ENCODE results near the gene SLC2A4RG. TPM values are rescaled to one million over a fixed set of nuclear protein-coding genes. Genes with fewer than 3 reads are reported as not detected.

SLC2A4RG gene
- total RNA-seq, 2 donors from 2014 or later, result 69.3 to 108 TPM

GRCh38 chr20:63792866-63793265, 53.3 kb downstream of the SLC2A4RG start:
- peaks cover 15% of the 10 kb centered on the region for H3K36me3 Mint-ChIP-seq (ENCODE audit: low read depth)
- no peak for TF ChIP-seq CTCF (conservative IDR thresholded peaks at IDR 0.05)
- H3K4me3 Mint-ChIP-seq, result no peak overlapping the region
- H3K4me1 Mint-ChIP-seq, result no peaks in the 10 kb centered on the region
- no peak overlapping the region for H3K4me3 ChIP-seq (ENCODE audit: low read length)
- no peak overlapping the region for H3K9ac ChIP-seq (ENCODE audit: extremely low read depth, low read length, poor library complexity, severe bottlenecking)
- 92 to 95% methylated on average over 20 of the region's 20 CpGs for WGBS, 2 experiments (ENCODE audit: insufficient coverage in 1 of 2, insufficient read length in 1 of 2)
- H3K36me3 ChIP-seq (ENCODE audit: control insufficient read depth, insufficient read depth, low read length), result peaks cover 11% of the 10 kb centered on the region
- DNase-seq, result no peak
- no peak overlapping the region for H3K27ac ChIP-seq (ENCODE audit: low read depth, low read length)
- H3K27me3 ChIP-seq (ENCODE audit: control insufficient read depth, insufficient read depth, low read length, poor library complexity, severe bottlenecking), result no peaks in the 10 kb centered on the region
- H3K27me3 Mint-ChIP-seq (ENCODE audit: insufficient read depth), result no peaks in the 10 kb centered on the region
- H3K9me3 ChIP-seq (ENCODE audit: control insufficient read depth, low read length), result no peaks in the 10 kb centered on the region
- peaks cover 4% of the 10 kb centered on the region for H3K9me3 Mint-ChIP-seq
- H3K4me1 ChIP-seq (ENCODE audit: control insufficient read depth, insufficient read depth, low read length), result no peaks in the 10 kb centered on the region
- no peak overlapping the region for H3K27ac Mint-ChIP-seq

Other genes starting within 250 kb of the SLC2A4RG start
- gene EEF1A2, start 240.7 kb upstream of the SLC2A4RG start, total RNA-seq, result 10 to 100 TPM; 12.1 to 22.6 TPM
- gene PPDPF, start 219.0 kb upstream of the SLC2A4RG start, total RNA-seq, result 100 to 1,000 TPM; 247 to 296 TPM
- gene PTK6, start 202.4 kb upstream of the SLC2A4RG start, total RNA-seq, result under 1 TPM in 1 of 2 donors, not detected in 1; 0.22 TPM
- not detected for gene SRMS, start 192.0 kb upstream of the SLC2A4RG start, total RNA-seq
- 1 to 10 TPM; 1.8 to 2.4 TPM for gene FNDC11, start 185.6 kb upstream of the SLC2A4RG start, total RNA-seq
- 10 to 100 TPM; 34.5 to 37.0 TPM for gene HELZ2, start 165.5 kb upstream of the SLC2A4RG start, total RNA-seq
- 10 to 100 TPM; 11.5 to 12.3 TPM for gene GMEB2, start 112.7 kb upstream of the SLC2A4RG start, total RNA-seq
- gene STMN3, start 86.4 kb upstream of the SLC2A4RG start, total RNA-seq, result 10 to 100 TPM in 1 of 2 donors, 1 to 10 TPM in 1; 6.7 to 18.3 TPM
- 10 to 100 TPM; 33.9 to 36.7 TPM for gene RTEL1, start 81.5 kb upstream of the SLC2A4RG start, total RNA-seq
- gene TNFRSF6B, start 43.1 kb upstream of the SLC2A4RG start, total RNA-seq, result not detected
- gene ARFRP1, start 31.8 kb upstream of the SLC2A4RG start, total RNA-seq, result 10 to 100 TPM; 41.6 to 46.2 TPM
- gene ZGPAT, start 31.7 kb upstream of the SLC2A4RG start, total RNA-seq, result 10 to 100 TPM; 28.8 to 29.5 TPM
- gene LIME1, start 3.1 kb upstream of the SLC2A4RG start, total RNA-seq, result 10 to 100 TPM in 1 of 2 donors, 1 to 10 TPM in 1; 7.6 to 10.1 TPM
- gene ZBTB46, start 91.5 kb downstream of the SLC2A4RG start, total RNA-seq, result 10 to 100 TPM; 24.9 to 25.9 TPM
- gene ABHD16B, start 121.7 kb downstream of the SLC2A4RG start, total RNA-seq, result not detected
- 10 to 100 TPM; 68.3 to 85.2 TPM for gene TPD52L2, start 125.5 kb downstream of the SLC2A4RG start, total RNA-seq
- gene DNAJC5, start 155.3 kb downstream of the SLC2A4RG start, total RNA-seq, result 10 to 100 TPM; 25.8 to 26.8 TPM
- gene UCKL1, start 216.6 kb downstream of the SLC2A4RG start, total RNA-seq, result 10 to 100 TPM; 36.5 to 47.8 TPM
- gene ZNF512B, start 230.2 kb downstream of the SLC2A4RG start, total RNA-seq, result 10 to 100 TPM; 23.7 to 26.8 TPM
- 1 to 10 TPM; 5.6 to 6.0 TPM for gene SAMD10, start 239.9 kb downstream of the SLC2A4RG start, total RNA-seq
- gene PRPF6, start 241.4 kb downstream of the SLC2A4RG start, total RNA-seq, result 10 to 100 TPM; 73.3 to 73.9 TPM